HG03064 (cell line): ENCODE measurements around the gene FCHO2.

Source experiments
- ATAC-seq: cut with Tn5 transposase; IDR thresholded peaks from one replicate; pipeline ENCODE4 v1.9.1; 2021; ENCODE audit warnings: low read depth; ENCODE audit not compliant: unreplicated experiment

Gene FCHO2

GRCh38 chr5:73130811-73131210, 175.0 kb downstream of the FCHO2 start:
- no peak for ATAC-seq

GRCh38 chr5:73131711-73132425, 176.0 kb downstream of the FCHO2 start:
- no peak for ATAC-seq

DNA sequence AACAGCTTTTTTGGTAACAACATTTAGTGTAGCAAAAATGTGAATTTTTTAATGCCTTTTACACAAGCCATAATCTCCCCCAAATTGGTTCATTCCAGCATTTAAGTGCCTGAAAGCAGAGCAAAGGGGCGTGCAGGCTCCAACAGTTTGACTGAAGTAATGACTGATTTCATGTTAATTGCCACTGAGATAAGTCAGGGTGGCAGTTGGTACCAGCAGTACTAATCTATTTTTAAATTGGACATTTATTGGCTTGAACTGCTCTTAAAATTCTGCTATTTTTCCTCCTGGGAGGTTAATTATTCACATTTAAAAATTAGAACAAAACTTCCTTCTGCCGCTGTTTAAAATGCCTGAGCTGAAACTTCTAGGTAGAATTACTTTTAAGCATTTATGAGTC, 176.9 kb downstream of the FCHO2 start:
- no peak for ATAC-seq

GRCh38 chr5:73135021-73135420, 179.2 kb downstream of the FCHO2 start:
- ATAC-seq = no peak

DNA sequence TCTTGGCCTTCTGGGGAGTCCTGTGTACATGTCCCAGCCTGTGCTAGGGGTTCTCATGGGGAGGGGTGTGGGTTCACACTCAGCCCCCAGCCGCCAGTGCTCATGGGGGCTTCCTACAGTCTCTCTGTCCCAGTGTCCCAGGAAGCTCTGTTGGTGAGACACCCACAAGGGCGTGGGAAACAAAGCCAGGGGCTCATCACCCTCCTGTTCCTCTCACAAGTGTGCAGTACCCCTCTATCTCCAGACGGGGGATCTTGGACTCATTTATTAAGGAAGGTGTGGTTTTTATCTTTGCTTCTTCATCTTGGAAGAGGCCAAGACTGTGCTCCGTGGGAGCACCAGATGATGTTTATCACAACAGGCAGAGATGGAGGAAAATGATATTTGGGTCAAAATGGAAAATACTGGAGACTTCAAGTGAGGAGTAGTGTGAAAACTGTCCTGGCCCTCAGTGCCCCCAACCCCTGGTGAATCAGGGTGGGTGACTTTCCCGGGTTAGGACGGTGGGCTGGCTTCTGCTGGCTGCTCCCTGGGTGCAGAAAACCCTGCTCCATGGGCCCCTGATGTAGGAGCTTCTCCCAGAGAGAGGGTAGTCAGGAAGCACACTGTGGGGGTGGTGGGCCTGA, 179.7 kb downstream of the FCHO2 start:
- no peak for ATAC-seq

- ATAC-seq = no peak
Observed at GRCh38 chr5:73136055-73136562, 180.3 kb downstream of the FCHO2 start.

DNA sequence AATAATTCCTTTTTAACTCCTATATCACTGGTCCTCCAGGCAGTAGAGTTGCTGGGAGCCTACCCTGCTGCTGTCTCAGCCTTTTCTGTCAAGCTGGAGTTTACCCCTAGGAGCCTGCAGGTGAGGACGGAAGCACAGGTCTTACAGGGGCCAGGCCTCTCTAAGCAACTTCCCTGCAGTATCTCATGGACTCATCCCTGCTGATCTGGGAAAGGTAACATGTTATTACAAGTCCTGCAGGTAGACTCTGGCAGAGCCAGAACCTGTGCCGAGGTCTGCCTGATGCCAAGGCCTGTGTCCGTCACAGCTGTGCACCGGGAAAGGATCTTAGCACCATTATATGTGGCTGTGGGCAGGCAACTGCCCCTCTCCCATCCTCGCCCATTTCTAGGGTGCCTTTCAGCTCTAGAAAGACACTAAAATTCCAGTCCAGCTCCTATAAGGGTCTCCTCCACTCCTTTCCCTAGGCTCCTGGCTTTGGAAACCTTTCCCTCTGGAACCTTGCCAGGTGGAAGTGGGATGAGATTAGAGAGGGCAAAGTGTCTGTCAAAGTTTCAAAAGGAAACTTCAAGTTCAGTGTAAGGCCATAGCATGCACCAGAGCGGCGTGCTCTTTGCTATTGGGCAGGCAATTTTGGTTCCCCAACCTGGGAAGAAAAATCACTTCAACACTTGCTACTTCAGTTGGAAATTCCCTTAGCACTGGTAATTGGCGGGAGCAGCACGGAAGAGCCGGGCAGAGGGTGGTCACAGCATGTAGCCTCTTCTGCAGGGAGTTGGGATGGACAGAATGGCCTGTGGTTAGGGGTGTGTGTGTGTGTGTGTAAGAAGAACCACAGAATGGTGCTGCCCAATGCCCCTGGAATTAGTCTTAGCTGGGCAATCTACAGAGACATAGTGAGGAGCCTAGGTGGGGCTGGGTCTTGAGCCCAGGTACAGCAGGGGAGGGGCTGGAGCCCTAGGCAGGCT, 182.0 kb downstream of the FCHO2 start:
- no peak for ATAC-seq

- ATAC-seq = no peak
Observed at GRCh38 chr5:73139485-73139884, 183.6 kb downstream of the FCHO2 start.
